A673 (cell line): ENCODE results near the gene SVOPL.

ENCODE experiments used
- CTCF ChIP-seq: fragments of 300-800, 200-600 bp; sonication (generic); conservative IDR thresholded peaks from 2 replicates; pipeline ENCODE4 v1.5.1; 2017; ENCODE audit warnings: low read depth, mild to moderate bottlenecking, antibody characterized with exemption, low read length, moderate library complexity, mixed read lengths
- EZH2 ChIP-seq: fragments of 200-600 bp; sonication (generic); IDR thresholded peaks from 2 replicates; pipeline ENCODE4 v1.6.1; 2017; ENCODE audit warnings: borderline replicate concordance, low read depth, mild to moderate bottlenecking, mixed read lengths, antibody characterized with exemption, low read length; ENCODE audit not compliant: poor library complexity, severe bottlenecking

- TF ChIP-seq CTCF (no peak), EZH2 (no peak)
These were observed 105.7 kb downstream of the SVOPL start for GRCh38 chr7:138595454-138595853.
